ENCODE results near the gene CASP10. TPM values are rescaled to one million over a fixed set of nuclear protein-coding genes. Genes with fewer than 3 reads are reported as not detected.
"Not testable (repeated sequence)": the region's sequence is repeated elsewhere in the genome, so short reads cannot be mapped to it uniquely, and the experiment has no call there.

CASP10 gene
- polyA plus RNA-seq, 1 donor: 19.9 TPM

DNA sequence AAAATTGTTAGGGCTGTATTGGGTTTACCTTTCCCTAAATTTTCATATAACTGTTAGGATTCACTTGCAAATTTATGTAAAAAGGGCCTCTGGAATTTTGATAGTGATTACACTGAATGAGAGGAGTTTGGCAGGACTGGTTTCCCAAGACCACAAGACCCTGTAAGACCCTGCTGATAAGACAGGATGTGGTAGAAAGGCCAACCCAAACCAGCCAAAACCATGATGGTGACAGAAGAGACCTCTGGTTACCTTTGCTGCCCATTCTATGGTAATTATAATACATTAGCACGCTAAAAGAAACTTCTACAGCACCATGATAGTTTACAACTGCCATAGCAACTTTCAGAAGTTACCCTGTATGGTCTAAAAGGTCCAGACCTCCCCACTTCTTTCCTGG lies 8.3 kb upstream of the CASP10 start:
- H3K27ac ChIP-seq (ENCODE audit: low read length): no peak overlapping the region
- H3K27me3 ChIP-seq (ENCODE audit: control insufficient read depth, insufficient read depth, low read length): no peaks in the 10 kb centered on the region
- DNase-seq: no peak
- no peak overlapping the region for H3K4me3 ChIP-seq (ENCODE audit: low read length)
- H3K9me3 ChIP-seq (ENCODE audit: control insufficient read depth, low read depth, low read length): peaks cover 9% of the 10 kb centered on the region
- no peaks in the 10 kb centered on the region for H3K36me3 ChIP-seq (ENCODE audit: control insufficient read depth, insufficient read depth, low read length)
- peaks cover 11% of the 10 kb centered on the region for H3K4me1 ChIP-seq (ENCODE audit: control insufficient read depth, insufficient read depth, low read length)
- no CpG with 5 or more reads among the region's 1 CpG for WGBS (ENCODE audit: insufficient coverage, low lambda C conversion rate)

- no peaks in the 10 kb centered on the region for H3K36me3 ChIP-seq (ENCODE audit: control insufficient read depth, insufficient read depth, low read length)
- peak; percentile 55 to 75 for DNase-seq
- peak overlapping the region; percentile 83 for H3K27ac ChIP-seq (ENCODE audit: low read length)
- H3K9me3 ChIP-seq (ENCODE audit: control insufficient read depth, low read depth, low read length): peaks cover 9% of the 10 kb centered on the region
- H3K4me3 ChIP-seq (ENCODE audit: low read length): no peak overlapping the region
- no CpG with 5 or more reads among the region's 6 CpGs for WGBS (ENCODE audit: insufficient coverage, low lambda C conversion rate)
- H3K4me1 ChIP-seq (ENCODE audit: control insufficient read depth, insufficient read depth, low read length): peaks cover 11% of the 10 kb centered on the region
- no peaks in the 10 kb centered on the region for H3K27me3 ChIP-seq (ENCODE audit: control insufficient read depth, insufficient read depth, low read length)
Observed at GRCh38 chr2:201176081-201176481, 6.9 kb upstream of the CASP10 start.

DNA sequence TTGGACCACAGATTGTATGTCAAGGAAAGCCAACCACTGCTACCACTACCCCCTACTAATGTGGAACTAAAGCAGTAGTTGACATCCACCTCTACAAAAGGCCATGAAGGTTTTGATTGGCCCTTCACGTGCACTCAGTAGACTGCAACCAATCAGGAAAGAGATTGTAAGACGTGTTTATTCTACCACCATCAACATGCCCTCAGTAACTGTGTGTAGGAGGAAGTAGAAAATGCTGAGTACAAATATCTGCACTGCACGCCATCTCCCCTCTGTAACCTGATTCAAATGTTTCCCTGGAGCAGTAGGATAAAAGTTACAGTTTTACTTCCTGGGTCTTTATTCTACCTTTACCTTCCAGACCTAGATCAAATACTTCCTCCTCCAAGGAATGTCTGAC lies 2.9 kb upstream of the CASP10 start:
- no peaks in the 10 kb centered on the region for H3K36me3 ChIP-seq (ENCODE audit: control insufficient read depth, insufficient read depth, low read length)
- peaks cover 11% of the 10 kb centered on the region for H3K4me1 ChIP-seq (ENCODE audit: control insufficient read depth, insufficient read depth, low read length)
- no peak overlapping the region for H3K4me3 ChIP-seq (ENCODE audit: low read length)
- no CpG with 5 or more reads among the region's 3 CpGs for WGBS (ENCODE audit: insufficient coverage, low lambda C conversion rate)
- H3K9me3 ChIP-seq (ENCODE audit: control insufficient read depth, low read depth, low read length): peaks cover 9% of the 10 kb centered on the region
- DNase-seq: no peak
- no peak overlapping the region for H3K27ac ChIP-seq (ENCODE audit: low read length)
- no peaks in the 10 kb centered on the region for H3K27me3 ChIP-seq (ENCODE audit: control insufficient read depth, insufficient read depth, low read length)

- H3K27me3 ChIP-seq (ENCODE audit: control insufficient read depth, insufficient read depth, low read length): no peaks in the 10 kb centered on the region
- H3K36me3 ChIP-seq (ENCODE audit: control insufficient read depth, insufficient read depth, low read length): peaks cover 5% of the 10 kb centered on the region
- WGBS (ENCODE audit: insufficient coverage, low lambda C conversion rate): 39% methylated on average over 2 of the region's 4 CpGs
- peak overlapping the region; percentile 52 for H3K27ac ChIP-seq (ENCODE audit: low read length)
- H3K4me3 ChIP-seq (ENCODE audit: low read length): peak overlapping the region; percentile 41
- no peak for DNase-seq
- H3K4me1 ChIP-seq (ENCODE audit: control insufficient read depth, insufficient read depth, low read length): peaks cover 6% of the 10 kb centered on the region
- peaks cover 5% of the 10 kb centered on the region for H3K9me3 ChIP-seq (ENCODE audit: control insufficient read depth, low read depth, low read length)
Observed at GRCh38 chr2:201183365-201183727, 405 bp downstream of the CASP10 start.

- not testable (repeated sequence) for H3K27me3 ChIP-seq (ENCODE audit: control insufficient read depth, insufficient read depth, low read length); H3K9me3 ChIP-seq (ENCODE audit: control insufficient read depth, low read depth, low read length); H3K4me1 ChIP-seq (ENCODE audit: control insufficient read depth, insufficient read depth, low read length); DNase-seq; H3K36me3 ChIP-seq (ENCODE audit: control insufficient read depth, insufficient read depth, low read length); H3K27ac ChIP-seq (ENCODE audit: low read length)
- 17% methylated on average over 1 of the region's 5 CpGs for WGBS (ENCODE audit: insufficient coverage, low lambda C conversion rate)
- H3K4me3 ChIP-seq (ENCODE audit: low read length): peak overlapping the region; percentile 41
Observed at GRCh38 chr2:201183835-201184234, 894 bp downstream of the CASP10 start.

DNA sequence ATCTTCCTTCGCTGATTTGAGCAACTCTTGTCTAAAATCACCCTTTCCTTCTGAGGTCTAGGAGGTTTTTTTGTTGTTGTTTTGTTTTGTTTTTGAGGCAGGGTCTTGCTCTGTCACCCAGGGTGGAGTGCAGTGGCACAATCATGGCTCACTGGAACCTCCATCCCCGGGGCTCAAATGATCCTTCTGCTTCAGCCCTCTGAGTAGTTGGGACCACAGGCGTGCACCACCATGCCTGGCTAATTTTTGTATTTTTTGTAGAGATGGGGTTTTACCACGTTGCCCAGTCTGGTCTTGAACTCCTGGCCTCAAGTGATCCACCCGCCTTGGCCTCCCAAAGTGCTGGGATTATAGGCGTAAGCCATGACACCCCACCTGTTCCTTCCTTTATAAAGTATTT lies 1.3 kb downstream of the CASP10 start:
- H3K9me3 ChIP-seq (ENCODE audit: control insufficient read depth, low read depth, low read length); H3K36me3 ChIP-seq (ENCODE audit: control insufficient read depth, insufficient read depth, low read length); H3K4me1 ChIP-seq (ENCODE audit: control insufficient read depth, insufficient read depth, low read length); H3K27ac ChIP-seq (ENCODE audit: low read length); DNase-seq; H3K27me3 ChIP-seq (ENCODE audit: control insufficient read depth, insufficient read depth, low read length): not testable (repeated sequence)
- H3K4me3 ChIP-seq (ENCODE audit: low read length): peak overlapping the region; percentile 41
- WGBS (ENCODE audit: insufficient coverage, low lambda C conversion rate): 50% methylated on average over 1 of the region's 6 CpGs

DNA sequence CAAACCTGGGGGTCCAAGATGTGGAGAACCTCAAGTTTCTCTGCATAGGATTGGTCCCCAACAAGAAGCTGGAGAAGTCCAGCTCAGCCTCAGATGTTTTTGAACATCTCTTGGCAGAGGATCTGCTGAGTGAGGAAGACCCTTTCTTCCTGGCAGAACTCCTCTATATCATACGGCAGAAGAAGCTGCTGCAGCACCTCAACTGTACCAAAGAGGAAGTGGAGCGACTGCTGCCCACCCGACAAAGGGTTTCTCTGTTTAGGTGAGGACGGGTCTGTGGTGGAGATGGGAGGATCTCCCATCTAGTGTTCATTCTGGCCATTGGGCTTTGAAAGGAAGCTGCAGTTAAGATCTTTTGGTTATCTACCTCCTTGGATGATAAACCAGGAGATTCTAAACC lies 2.9 kb downstream of the CASP10 start:
- Histone ChIP-seq H3K4me3 (ENCODE audit: low read length) (no peak overlapping the region), H3K4me1 (ENCODE audit: control insufficient read depth, insufficient read depth, low read length) (peaks cover 6% of the 10 kb centered on the region), H3K27ac (ENCODE audit: low read length) (no peak overlapping the region), H3K36me3 (ENCODE audit: control insufficient read depth, insufficient read depth, low read length) (peaks cover 7% of the 10 kb centered on the region), H3K9me3 (ENCODE audit: control insufficient read depth, low read depth, low read length) (no peaks in the 10 kb centered on the region), H3K27me3 (ENCODE audit: control insufficient read depth, insufficient read depth, low read length) (no peaks in the 10 kb centered on the region)
- WGBS (ENCODE audit: insufficient coverage, low lambda C conversion rate): no CpG with 5 or more reads among the region's 4 CpGs
- no peak for DNase-seq

DNA sequence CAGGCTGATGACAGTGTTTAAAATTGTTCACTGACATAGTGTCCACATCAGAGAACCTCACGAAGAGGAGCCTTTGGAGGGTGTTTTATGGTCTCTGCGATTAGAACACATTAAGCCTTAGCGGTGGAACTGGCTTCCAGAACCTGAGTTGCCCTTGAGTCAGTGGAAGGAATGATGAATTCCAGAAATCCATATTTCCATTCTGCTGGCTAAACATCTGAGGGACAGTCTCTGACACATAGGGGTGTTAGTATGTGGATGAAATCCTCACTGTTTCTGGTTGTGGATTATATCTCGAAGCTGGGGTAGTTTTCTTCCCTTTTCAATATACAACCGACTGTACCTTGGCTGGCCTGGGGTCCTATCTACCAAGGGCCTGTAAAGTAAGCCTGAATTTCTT lies 4.0 kb downstream of the CASP10 start:
- H3K36me3 ChIP-seq (ENCODE audit: control insufficient read depth, insufficient read depth, low read length): peaks cover 7% of the 10 kb centered on the region
- no peaks in the 10 kb centered on the region for H3K9me3 ChIP-seq (ENCODE audit: control insufficient read depth, low read depth, low read length)
- peaks cover 17% of the 10 kb centered on the region for H3K4me1 ChIP-seq (ENCODE audit: control insufficient read depth, insufficient read depth, low read length)
- no peak overlapping the region for H3K27ac ChIP-seq (ENCODE audit: low read length)
- no peaks in the 10 kb centered on the region for H3K27me3 ChIP-seq (ENCODE audit: control insufficient read depth, insufficient read depth, low read length)
- H3K4me3 ChIP-seq (ENCODE audit: low read length): no peak overlapping the region
- no peak for DNase-seq
- WGBS (ENCODE audit: insufficient coverage, low lambda C conversion rate): no CpG with 5 or more reads among the region's 5 CpGs

- Histone ChIP-seq H3K9me3 (ENCODE audit: control insufficient read depth, low read depth, low read length) (no peaks in the 10 kb centered on the region), H3K4me3 (ENCODE audit: low read length) (no peak overlapping the region), H3K27ac (ENCODE audit: low read length) (no peak overlapping the region), H3K27me3 (ENCODE audit: control insufficient read depth, insufficient read depth, low read length) (no peaks in the 10 kb centered on the region), H3K36me3 (ENCODE audit: control insufficient read depth, insufficient read depth, low read length) (peaks cover 8% of the 10 kb centered on the region), H3K4me1 (ENCODE audit: control insufficient read depth, insufficient read depth, low read length) (peaks cover 22% of the 10 kb centered on the region)
- WGBS (ENCODE audit: insufficient coverage, low lambda C conversion rate): no CpG with 5 or more reads among the region's 4 CpGs
- no peak for DNase-seq
Observed at GRCh38 chr2:201188449-201188848, 5.5 kb downstream of the CASP10 start.

GRCh38 chr2:201191132-201191875 lies 8.4 kb downstream of the CASP10 start:
- H3K4me3 ChIP-seq (ENCODE audit: low read length): no peak overlapping the region
- peak; percentile 66 to 79 for DNase-seq
- no peaks in the 10 kb centered on the region for H3K9me3 ChIP-seq (ENCODE audit: control insufficient read depth, low read depth, low read length)
- peak overlapping the region; percentile 88 for H3K27ac ChIP-seq (ENCODE audit: low read length)
- 50% methylated on average over 1 of the region's 4 CpGs for WGBS (ENCODE audit: insufficient coverage, low lambda C conversion rate)
- no peaks in the 10 kb centered on the region for H3K27me3 ChIP-seq (ENCODE audit: control insufficient read depth, insufficient read depth, low read length)
- H3K36me3 ChIP-seq (ENCODE audit: control insufficient read depth, insufficient read depth, low read length): peaks cover 8% of the 10 kb centered on the region
- H3K4me1 ChIP-seq (ENCODE audit: control insufficient read depth, insufficient read depth, low read length): peaks cover 35% of the 10 kb centered on the region

DNA sequence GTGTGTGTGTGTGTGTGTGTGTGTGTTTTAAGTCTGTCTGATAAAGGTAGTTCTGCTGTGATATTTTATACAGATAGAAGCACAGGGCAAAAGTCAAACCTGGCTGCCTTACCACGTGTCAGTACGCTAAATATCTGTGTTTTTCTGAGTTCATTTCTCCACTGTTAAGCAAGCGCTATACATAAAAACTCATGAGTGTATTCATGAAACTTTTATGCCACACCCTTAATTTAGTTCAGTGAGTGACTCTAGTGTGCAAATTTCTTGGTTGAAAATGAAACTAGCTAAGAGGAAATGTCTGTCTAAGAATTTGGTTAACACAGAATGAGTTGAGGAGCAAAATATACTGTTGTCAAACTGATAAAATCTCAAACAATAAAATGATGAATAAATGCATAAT lies 11.2 kb downstream of the CASP10 start:
- Histone ChIP-seq H3K36me3 (ENCODE audit: control insufficient read depth, insufficient read depth, low read length) (peaks cover 3% of the 10 kb centered on the region), H3K27me3 (ENCODE audit: control insufficient read depth, insufficient read depth, low read length) (no peaks in the 10 kb centered on the region), H3K9me3 (ENCODE audit: control insufficient read depth, low read depth, low read length) (no peaks in the 10 kb centered on the region), H3K4me1 (ENCODE audit: control insufficient read depth, insufficient read depth, low read length) (peaks cover 36% of the 10 kb centered on the region), H3K4me3 (ENCODE audit: low read length) (no peak overlapping the region), H3K27ac (ENCODE audit: low read length) (peak overlapping the region; percentile 85)
- DNase-seq: peak; percentile 54 to 80
- WGBS (ENCODE audit: insufficient coverage, low lambda C conversion rate): no CpG with 5 or more reads among the region's 3 CpGs
